ENCODE results near the gene GLI3.

DNA sequence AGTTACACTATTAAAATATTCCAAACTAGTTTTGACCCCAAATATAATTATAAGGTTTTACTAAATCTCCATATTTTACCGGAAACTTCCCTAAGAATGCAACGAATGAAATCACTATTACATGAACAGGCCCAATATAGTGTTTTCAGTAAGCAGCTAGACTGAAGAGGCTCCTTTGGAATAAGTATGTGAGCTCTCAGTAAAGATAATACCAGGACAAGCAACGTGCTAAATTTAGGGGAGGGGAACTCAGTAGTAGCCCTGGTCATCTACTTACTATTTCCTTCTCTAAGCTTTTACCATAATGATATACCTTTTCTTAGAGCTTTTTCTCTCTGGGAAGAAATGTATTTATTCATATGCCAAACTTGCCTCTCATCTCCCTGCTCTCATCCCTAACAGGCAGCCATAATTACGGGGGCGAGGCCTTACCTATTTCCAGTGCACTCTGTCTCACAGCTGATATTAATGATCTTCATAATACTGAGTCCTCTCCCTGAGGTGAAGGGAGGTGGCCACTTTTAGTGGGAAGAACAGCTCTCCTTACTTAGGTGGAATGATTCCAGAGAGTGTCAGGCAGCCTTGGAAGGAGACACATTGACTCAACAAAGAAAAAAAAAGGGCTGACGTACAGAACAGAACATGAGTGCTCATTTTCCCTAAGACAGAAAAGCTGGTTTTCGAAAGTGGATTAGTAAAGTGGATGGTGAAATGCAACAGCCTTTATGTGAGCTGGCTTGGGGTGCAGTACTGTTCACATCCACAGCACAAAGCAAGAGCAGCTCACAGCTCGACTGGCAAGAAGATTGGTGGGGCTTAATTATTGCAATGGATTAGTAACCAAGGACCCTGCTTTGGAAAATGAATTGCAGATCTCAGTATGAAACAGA lies 165.4 kb downstream of the GLI3 start:
- TF ChIP-seq, protein P1, sequence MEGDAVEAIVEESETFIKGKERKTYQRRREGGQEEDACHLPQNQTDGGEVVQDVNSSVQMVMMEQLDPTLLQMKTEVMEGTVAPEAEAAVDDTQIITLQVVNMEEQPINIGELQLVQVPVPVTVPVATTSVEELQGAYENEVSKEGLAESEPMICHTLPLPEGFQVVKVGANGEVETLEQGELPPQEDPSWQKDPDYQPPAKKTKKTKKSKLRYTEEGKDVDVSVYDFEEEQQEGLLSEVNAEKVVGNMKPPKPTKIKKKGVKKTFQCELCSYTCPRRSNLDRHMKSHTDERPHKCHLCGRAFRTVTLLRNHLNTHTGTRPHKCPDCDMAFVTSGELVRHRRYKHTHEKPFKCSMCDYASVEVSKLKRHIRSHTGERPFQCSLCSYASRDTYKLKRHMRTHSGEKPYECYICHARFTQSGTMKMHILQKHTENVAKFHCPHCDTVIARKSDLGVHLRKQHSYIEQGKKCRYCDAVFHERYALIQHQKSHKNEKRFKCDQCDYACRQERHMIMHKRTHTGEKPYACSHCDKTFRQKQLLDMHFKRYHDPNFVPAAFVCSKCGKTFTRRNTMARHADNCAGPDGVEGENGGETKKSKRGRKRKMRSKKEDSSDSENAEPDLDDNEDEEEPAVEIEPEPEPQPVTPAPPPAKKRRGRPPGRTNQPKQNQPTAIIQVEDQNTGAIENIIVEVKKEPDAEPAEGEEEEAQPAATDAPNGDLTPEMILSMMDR (IDR thresholded peaks at IDR 0.05 in 2 of 3, conservative IDR thresholded peaks at IDR 0.05 in 1 of 3; ENCODE audit: control insufficient read depth in 2 of 3, extremely low read depth in 1 of 3, insufficient read depth in 1 of 3, low read depth in 3 of 3, low read length in 3 of 3): no peak
- TF ChIP-seq, protein P2, sequence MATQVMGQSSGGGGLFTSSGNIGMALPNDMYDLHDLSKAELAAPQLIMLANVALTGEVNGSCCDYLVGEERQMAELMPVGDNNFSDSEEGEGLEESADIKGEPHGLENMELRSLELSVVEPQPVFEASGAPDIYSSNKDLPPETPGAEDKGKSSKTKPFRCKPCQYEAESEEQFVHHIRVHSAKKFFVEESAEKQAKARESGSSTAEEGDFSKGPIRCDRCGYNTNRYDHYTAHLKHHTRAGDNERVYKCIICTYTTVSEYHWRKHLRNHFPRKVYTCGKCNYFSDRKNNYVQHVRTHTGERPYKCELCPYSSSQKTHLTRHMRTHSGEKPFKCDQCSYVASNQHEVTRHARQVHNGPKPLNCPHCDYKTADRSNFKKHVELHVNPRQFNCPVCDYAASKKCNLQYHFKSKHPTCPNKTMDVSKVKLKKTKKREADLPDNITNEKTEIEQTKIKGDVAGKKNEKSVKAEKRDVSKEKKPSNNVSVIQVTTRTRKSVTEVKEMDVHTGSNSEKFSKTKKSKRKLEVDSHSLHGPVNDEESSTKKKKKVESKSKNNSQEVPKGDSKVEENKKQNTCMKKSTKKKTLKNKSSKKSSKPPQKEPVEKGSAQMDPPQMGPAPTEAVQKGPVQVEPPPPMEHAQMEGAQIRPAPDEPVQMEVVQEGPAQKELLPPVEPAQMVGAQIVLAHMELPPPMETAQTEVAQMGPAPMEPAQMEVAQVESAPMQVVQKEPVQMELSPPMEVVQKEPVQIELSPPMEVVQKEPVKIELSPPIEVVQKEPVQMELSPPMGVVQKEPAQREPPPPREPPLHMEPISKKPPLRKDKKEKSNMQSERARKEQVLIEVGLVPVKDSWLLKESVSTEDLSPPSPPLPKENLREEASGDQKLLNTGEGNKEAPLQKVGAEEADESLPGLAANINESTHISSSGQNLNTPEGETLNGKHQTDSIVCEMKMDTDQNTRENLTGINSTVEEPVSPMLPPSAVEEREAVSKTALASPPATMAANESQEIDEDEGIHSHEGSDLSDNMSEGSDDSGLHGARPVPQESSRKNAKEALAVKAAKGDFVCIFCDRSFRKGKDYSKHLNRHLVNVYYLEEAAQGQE (IDR thresholded peaks at IDR 0.05; ENCODE audit: low read depth, low read length): no peak
- no peak for TF ChIP-seq POLR2A (IDR thresholded peaks at IDR 0.05; ENCODE audit: low read depth, low read length)
- TF ChIP-seq, protein P3, sequence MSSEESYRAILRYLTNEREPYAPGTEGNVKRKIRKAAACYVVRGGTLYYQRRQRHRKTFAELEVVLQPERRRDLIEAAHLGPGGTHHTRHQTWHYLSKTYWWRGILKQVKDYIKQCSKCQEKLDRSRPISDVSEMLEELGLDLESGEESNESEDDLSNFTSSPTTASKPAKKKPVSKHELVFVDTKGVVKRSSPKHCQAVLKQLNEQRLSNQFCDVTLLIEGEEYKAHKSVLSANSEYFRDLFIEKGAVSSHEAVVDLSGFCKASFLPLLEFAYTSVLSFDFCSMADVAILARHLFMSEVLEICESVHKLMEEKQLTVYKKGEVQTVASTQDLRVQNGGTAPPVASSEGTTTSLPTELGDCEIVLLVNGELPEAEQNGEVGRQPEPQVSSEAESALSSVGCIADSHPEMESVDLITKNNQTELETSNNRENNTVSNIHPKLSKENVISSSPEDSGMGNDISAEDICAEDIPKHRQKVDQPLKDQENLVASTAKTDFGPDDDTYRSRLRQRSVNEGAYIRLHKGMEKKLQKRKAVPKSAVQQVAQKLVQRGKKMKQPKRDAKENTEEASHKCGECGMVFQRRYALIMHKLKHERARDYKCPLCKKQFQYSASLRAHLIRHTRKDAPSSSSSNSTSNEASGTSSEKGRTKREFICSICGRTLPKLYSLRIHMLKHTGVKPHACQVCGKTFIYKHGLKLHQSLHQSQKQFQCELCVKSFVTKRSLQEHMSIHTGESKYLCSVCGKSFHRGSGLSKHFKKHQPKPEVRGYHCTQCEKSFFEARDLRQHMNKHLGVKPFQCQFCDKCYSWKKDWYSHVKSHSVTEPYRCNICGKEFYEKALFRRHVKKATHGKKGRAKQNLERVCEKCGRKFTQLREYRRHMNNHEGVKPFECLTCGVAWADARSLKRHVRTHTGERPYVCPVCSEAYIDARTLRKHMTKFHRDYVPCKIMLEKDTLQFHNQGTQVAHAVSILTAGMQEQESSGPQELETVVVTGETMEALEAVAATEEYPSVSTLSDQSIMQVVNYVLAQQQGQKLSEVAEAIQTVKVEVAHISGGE (CRISPR knock-in tag; IDR thresholded peaks at IDR 0.05): no peak
- no peak for TF ChIP-seq GABPA (IDR thresholded peaks at IDR 0.05; ENCODE audit: low read depth)
- TF ChIP-seq SMC3 (IDR thresholded peaks at IDR 0.05; ENCODE audit: borderline replicate concordance, low read length): no peak
- TF ChIP-seq POLR2AphosphoS5 (IDR thresholded peaks at IDR 0.05; ENCODE audit: low read length): no peak
- TF ChIP-seq NR2C2 (IDR thresholded peaks at IDR 0.05; ENCODE audit: borderline replicate concordance, control insufficient read depth, insufficient read length, low read depth): no peak
- TF ChIP-seq, protein P4, sequence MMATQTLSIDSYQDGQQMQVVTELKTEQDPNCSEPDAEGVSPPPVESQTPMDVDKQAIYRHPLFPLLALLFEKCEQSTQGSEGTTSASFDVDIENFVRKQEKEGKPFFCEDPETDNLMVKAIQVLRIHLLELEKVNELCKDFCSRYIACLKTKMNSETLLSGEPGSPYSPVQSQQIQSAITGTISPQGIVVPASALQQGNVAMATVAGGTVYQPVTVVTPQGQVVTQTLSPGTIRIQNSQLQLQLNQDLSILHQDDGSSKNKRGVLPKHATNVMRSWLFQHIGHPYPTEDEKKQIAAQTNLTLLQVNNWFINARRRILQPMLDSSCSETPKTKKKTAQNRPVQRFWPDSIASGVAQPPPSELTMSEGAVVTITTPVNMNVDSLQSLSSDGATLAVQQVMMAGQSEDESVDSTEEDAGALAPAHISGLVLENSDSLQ (IDR thresholded peaks at IDR 0.05): no peak
- no peak for TF ChIP-seq ATF3 (IDR thresholded peaks at IDR 0.05; ENCODE audit: borderline replicate concordance, extremely low read depth, low read depth, low read length)
- TF ChIP-seq RAD21 (IDR thresholded peaks at IDR 0.05; ENCODE audit: insufficient read depth, low read depth, low read length): no peak
- TF ChIP-seq FOS (IDR thresholded peaks at IDR 0.05; ENCODE audit: borderline replicate concordance, extremely low read depth, insufficient read length): no peak
- TF ChIP-seq NR2C1 (IDR thresholded peaks at IDR 0.05): no peak

All from GM12878 (cell line).